ENCODE measurements around the gene BRSK2.

Gene BRSK2

GRCh38 chr11:1483445-1483961 is 93.8 kb downstream of the BRSK2 start:
- TF ChIP-seq CTCF (IDR thresholded peaks at IDR 0.05), result no peak

- no peak for TF ChIP-seq CTCF (IDR thresholded peaks at IDR 0.05)
Measured at GRCh38 chr11:1484061-1484671, 94.4 kb downstream of the BRSK2 start.

GRCh38 chr11:1484695-1485503 is 95.2 kb downstream of the BRSK2 start:
- TF ChIP-seq CTCF (IDR thresholded peaks at IDR 0.05), result no peak

- no peak for TF ChIP-seq CTCF (IDR thresholded peaks at IDR 0.05)
Measured at GRCh38 chr11:1485504-1485885, 95.8 kb downstream of the BRSK2 start.

GRCh38 chr11:1486054-1486825 is 96.5 kb downstream of the BRSK2 start, which contains the start of gene MOB2:
Gene MOB2, minus strand, starts transcription at chr11:1486779. Its CDS starts 223 bp downstream, at chr11:1486556.
- TF ChIP-seq CTCF (IDR thresholded peaks at IDR 0.05), result no peak

- no peak for TF ChIP-seq CTCF (IDR thresholded peaks at IDR 0.05)
Measured at GRCh38 chr11:1487091-1487850, 97.5 kb downstream of the BRSK2 start.
